Measurements from ENCODE around the gene FLNC. TPM values are rescaled to one million over a fixed set of nuclear protein-coding genes. Genes with fewer than 3 reads are reported as not detected.

Gene FLNC
- total and polyA plus RNA-seq, 2 of the 13 experiments (the other 11 are each of a cell fraction or from before 2014, with no cell fraction given): 0.02 TPM; not detected in 1

DNA sequence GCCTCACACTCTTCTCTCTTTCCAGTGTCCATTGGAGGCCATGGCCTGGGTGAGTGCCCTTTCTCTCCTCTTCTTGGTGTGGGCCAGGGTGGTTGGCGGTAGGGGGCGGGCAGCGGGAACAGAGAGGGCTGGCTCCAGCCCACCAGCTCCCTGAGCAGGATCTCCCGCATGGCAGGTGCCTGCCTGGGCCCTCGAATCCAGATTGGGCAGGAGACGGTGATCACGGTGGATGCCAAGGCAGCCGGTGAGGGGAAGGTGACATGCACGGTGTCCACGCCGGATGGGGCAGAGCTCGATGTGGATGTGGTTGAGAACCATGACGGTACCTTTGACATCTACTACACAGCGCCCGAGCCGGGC, 18.9 kb downstream of the FLNC start:
- Histone ChIP-seq H3K4me1 (ENCODE audit: insufficient read depth, low read length) (peaks cover 7% of the 10 kb centered on the region), H3K4me3 (replicated peaks in 1 of 3; ENCODE audit: insufficient read depth in 1 of 3, low read depth in 2 of 3, low read length in 3 of 3) (no peak overlapping the region), H3K27ac (ENCODE audit: extremely low read length, insufficient read depth, low read length) (no peak overlapping the region), H2AFZ (ENCODE audit: low read length) (no peak overlapping the region), H3K27me3 (ENCODE audit: control insufficient read depth in 1 of 2, insufficient read depth in 2 of 2, low read length in 2 of 2) (peaks cover 12 to 40% of the 10 kb centered on the region in 2 experiments; a peak in 4 of 5 replicates), H3K36me3 (replicated peaks in 1 of 2; ENCODE audit: control insufficient read depth in 1 of 2, insufficient read depth in 2 of 2, low read length in 2 of 2) (no peaks in the 10 kb centered on the region), H3K9ac (ENCODE audit: insufficient read depth, low read depth, low read length) (no peak overlapping the region), H4K20me1 (ENCODE audit: insufficient read depth, low read length) (no peaks in the 10 kb centered on the region), H3K9me3 (ENCODE audit: low read length) (no peaks in the 10 kb centered on the region), H3K4me2 (ENCODE audit: low read depth, low read length) (no peak overlapping the region), H3K79me2 (ENCODE audit: insufficient read depth, low read length) (no peaks in the 10 kb centered on the region)
- intact Hi-C loops (cut with micrococcal nuclease; ENCODE audit: unreplicated experiment) (no loop called here), in situ Hi-C loops (cut with HindIII; ENCODE audit: extremely low pct_ligation_motif_present, low pct_unique_long_range_greater_than_20kb) (no loop called here)
- ATAC-seq (no peak), FAIRE-seq (no peak), DNase-seq (ENCODE audit: low spot score) (no peak)
- BruUV-seq (replicated peaks): no TSS peak
- ChIA-PET CTCF (ENCODE audit: low intra/inter-chr PET ratio, low total read pairs) (no interaction called here), POLR2A (no interaction called here)
- WGBS (ENCODE audit: low lambda C conversion rate): 74% methylated on average over 12 of the region's 16 CpGs
- TF ChIP-seq, protein P1, sequence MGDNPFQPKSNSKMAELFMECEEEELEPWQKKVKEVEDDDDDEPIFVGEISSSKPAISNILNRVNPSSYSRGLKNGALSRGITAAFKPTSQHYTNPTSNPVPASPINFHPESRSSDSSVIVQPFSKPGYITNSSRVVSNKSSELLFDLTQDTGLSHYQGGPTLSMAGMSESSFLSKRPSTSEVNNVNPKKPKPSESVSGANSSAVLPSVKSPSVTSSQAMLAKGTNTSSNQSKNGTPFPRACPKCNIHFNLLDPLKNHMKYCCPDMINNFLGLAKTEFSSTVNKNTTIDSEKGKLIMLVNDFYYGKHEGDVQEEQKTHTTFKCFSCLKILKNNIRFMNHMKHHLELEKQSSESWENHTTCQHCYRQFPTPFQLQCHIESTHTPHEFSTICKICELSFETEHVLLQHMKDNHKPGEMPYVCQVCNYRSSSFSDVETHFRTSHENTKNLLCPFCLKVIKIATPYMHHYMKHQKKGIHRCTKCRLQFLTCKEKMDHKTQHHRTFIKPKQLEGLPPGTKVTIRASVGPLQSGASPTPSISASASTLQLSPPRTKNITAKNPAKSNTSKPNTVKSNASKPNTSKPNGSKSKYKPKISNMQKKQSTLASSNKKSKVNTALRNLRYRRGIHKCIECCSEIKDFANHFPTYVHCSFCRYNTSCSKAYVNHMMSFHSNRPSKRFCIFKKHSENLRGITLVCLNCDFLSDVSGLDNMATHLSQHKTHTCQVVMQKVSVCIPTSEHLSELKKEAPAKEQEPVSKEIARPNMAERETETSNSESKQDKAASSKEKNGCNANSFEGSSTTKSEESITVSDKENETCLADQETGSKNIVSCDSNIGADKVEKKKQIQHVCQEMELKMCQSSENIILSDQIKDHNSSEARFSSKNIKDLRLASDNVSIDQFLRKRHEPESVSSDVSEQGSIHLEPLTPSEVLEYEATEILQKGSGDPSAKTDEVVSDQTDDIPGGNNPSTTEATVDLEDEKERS (CRISPR knock-in tag; IDR thresholded peaks at IDR 0.05): no peak
- TF ChIP-seq ZNF619 (CRISPR knock-in tag; IDR thresholded peaks at IDR 0.05) (no peak), EEA1 (CRISPR knock-in tag; IDR thresholded peaks at IDR 0.05; ENCODE audit: borderline replicate concordance) (no peak), ZNF382 (CRISPR knock-in tag; IDR thresholded peaks at IDR 0.05; ENCODE audit: borderline replicate concordance) (no peak), HMG20B (CRISPR knock-in tag; conservative IDR thresholded peaks at IDR 0.05) (no peak), ZNF10 (CRISPR knock-in tag; IDR thresholded peaks at IDR 0.05; ENCODE audit: borderline replicate concordance, low read depth) (no peak), RFX5 (IDR thresholded peaks at IDR 0.05; ENCODE audit: low read depth, low read length) (no peak), ZNF329 (CRISPR knock-in tag; IDR thresholded peaks at IDR 0.05; ENCODE audit: low read depth) (no peak), ZNF180 (CRISPR knock-in tag; IDR thresholded peaks at IDR 0.05; ENCODE audit: borderline replicate concordance, low read depth) (no peak)
- TF ChIP-seq, protein P2, sequence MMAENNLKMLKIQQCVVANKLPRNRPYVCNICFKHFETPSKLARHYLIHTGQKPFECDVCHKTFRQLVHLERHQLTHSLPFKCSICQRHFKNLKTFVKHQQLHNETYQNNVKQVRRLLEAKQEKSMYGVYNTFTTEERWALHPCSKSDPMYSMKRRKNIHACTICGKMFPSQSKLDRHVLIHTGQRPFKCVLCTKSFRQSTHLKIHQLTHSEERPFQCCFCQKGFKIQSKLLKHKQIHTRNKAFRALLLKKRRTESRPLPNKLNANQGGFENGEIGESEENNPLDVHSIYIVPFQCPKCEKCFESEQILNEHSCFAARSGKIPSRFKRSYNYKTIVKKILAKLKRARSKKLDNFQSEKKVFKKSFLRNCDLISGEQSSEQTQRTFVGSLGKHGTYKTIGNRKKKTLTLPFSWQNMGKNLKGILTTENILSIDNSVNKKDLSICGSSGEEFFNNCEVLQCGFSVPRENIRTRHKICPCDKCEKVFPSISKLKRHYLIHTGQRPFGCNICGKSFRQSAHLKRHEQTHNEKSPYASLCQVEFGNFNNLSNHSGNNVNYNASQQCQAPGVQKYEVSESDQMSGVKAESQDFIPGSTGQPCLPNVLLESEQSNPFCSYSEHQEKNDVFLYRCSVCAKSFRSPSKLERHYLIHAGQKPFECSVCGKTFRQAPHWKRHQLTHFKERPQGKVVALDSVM (CRISPR knock-in tag; IDR thresholded peaks at IDR 0.05): no peak
- TF ChIP-seq, protein P3, sequence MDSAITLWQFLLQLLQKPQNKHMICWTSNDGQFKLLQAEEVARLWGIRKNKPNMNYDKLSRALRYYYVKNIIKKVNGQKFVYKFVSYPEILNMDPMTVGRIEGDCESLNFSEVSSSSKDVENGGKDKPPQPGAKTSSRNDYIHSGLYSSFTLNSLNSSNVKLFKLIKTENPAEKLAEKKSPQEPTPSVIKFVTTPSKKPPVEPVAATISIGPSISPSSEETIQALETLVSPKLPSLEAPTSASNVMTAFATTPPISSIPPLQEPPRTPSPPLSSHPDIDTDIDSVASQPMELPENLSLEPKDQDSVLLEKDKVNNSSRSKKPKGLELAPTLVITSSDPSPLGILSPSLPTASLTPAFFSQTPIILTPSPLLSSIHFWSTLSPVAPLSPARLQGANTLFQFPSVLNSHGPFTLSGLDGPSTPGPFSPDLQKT (CRISPR knock-in tag; IDR thresholded peaks at IDR 0.05; ENCODE audit: borderline replicate concordance): no peak
- TF ChIP-seq, protein P4, sequence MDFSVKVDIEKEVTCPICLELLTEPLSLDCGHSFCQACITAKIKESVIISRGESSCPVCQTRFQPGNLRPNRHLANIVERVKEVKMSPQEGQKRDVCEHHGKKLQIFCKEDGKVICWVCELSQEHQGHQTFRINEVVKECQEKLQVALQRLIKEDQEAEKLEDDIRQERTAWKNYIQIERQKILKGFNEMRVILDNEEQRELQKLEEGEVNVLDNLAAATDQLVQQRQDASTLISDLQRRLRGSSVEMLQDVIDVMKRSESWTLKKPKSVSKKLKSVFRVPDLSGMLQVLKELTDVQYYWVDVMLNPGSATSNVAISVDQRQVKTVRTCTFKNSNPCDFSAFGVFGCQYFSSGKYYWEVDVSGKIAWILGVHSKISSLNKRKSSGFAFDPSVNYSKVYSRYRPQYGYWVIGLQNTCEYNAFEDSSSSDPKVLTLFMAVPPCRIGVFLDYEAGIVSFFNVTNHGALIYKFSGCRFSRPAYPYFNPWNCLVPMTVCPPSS (IDR thresholded peaks at IDR 0.05): no peak
- TF ChIP-seq, protein P5, sequence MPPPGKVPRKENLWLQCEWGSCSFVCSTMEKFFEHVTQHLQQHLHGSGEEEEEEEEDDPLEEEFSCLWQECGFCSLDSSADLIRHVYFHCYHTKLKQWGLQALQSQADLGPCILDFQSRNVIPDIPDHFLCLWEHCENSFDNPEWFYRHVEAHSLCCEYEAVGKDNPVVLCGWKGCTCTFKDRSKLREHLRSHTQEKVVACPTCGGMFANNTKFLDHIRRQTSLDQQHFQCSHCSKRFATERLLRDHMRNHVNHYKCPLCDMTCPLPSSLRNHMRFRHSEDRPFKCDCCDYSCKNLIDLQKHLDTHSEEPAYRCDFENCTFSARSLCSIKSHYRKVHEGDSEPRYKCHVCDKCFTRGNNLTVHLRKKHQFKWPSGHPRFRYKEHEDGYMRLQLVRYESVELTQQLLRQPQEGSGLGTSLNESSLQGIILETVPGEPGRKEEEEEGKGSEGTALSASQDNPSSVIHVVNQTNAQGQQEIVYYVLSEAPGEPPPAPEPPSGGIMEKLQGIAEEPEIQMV (CRISPR knock-in tag; IDR thresholded peaks at IDR 0.05; ENCODE audit: low read depth): no peak
- TF ChIP-seq, protein P6, sequence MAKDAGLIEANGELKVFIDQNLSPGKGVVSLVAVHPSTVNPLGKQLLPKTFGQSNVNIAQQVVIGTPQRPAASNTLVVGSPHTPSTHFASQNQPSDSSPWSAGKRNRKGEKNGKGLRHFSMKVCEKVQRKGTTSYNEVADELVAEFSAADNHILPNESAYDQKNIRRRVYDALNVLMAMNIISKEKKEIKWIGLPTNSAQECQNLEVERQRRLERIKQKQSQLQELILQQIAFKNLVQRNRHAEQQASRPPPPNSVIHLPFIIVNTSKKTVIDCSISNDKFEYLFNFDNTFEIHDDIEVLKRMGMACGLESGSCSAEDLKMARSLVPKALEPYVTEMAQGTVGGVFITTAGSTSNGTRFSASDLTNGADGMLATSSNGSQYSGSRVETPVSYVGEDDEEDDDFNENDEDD (CRISPR knock-in tag; IDR thresholded peaks at IDR 0.05; ENCODE audit: borderline replicate concordance): no peak
